K562 (cell line): ENCODE results near the gene CYP2A6. TPM values are rescaled to one million over a fixed set of nuclear protein-coding genes. Genes with fewer than 3 reads are reported as not detected.
A peak's percentile ranks its signal among the peaks of the same experiment; 100 is the strongest.

Experiments
- EWSR1 ChIP-seq: fragments of 450-650 bp; IDR thresholded peaks from 2 replicates; pipeline ENCODE4 v1.6.1; 2018; ENCODE audit warnings: borderline replicate concordance, mild to moderate bottlenecking, low read depth, moderate library complexity; ENCODE audit not compliant: partially characterized antibody
- GATAD2B ChIP-seq: fragments of 450-650 bp; IDR thresholded peaks from 2 replicates; pipeline ENCODE4 v1.6.1; 2017; ENCODE audit warnings: mild to moderate bottlenecking, borderline replicate concordance
- IRF1 ChIP-seq: sonication (generic); formaldehyde crosslinking; IDR thresholded peaks from 2 replicates; pipeline ENCODE4 v1.8.0; 2022; ENCODE audit warnings: missing genetic modification reagents, mild to moderate bottlenecking, borderline replicate concordance
- JUND ChIP-seq, 2 experiments: IDR thresholded peaks; 2 replicates in 1 of 2; 3 replicates in 1 of 2; pipeline ENCODE4 v1.6.1; 2011; ENCODE audit warnings: borderline replicate concordance in 2 of 2, low read depth in 2 of 2, low read length in 2 of 2, improper control_type of control experiment in 1 of 2, missing biosample characterization in 1 of 2, missing genetic modification characterization in 1 of 2, missing genetic modification reagents in 1 of 2
- KDM4B ChIP-seq, 2 experiments: fragments of 450-650 bp in 1 of 2; sonication (generic) in 1 of 2; IDR thresholded peaks; 2 replicates each; pipeline ENCODE4 v1.6.1; 2016 to 2017; ENCODE audit warnings: borderline replicate concordance in 2 of 2, antibody characterized with exemption in 1 of 2, low read depth in 1 of 2, mild to moderate bottlenecking in 1 of 2
- KDM5B ChIP-seq: fragments of 200-600 bp; sonication (generic); IDR thresholded peaks from 2 replicates; pipeline ENCODE4 v1.6.1; 2012; ENCODE audit warnings: low read depth, mild to moderate bottlenecking, moderate library complexity, low read length, control low read depth, inconsistent platforms; ENCODE audit not compliant: insufficient replicate concordance
- L3MBTL2 ChIP-seq: fragments of 450-650 bp; IDR thresholded peaks from 2 replicates; pipeline ENCODE4 v1.6.1; 2016; ENCODE audit warnings: mild to moderate bottlenecking, moderate library complexity
- NFE2 ChIP-seq: IDR thresholded peaks from 2 replicates; pipeline ENCODE4 v1.6.1; 2014; ENCODE audit warnings: antibody characterized with exemption, low read depth
- POLR2AphosphoS5 ChIP-seq: IDR thresholded peaks from 2 replicates; pipeline ENCODE4 v1.6.1; 2011; ENCODE audit warnings: mild to moderate bottlenecking, low read depth, low read length, moderate library complexity; ENCODE audit not compliant: control insufficient read depth, insufficient read depth
- PTBP1 ChIP-seq: fragments of 200-400 bp; formaldehyde crosslinking; IDR thresholded peaks from 2 replicates; pipeline ENCODE4 v1.6.1; 2017; ENCODE audit warnings: low read depth, low read length
- RFX1 ChIP-seq: fragments of 450-650 bp; IDR thresholded peaks from 2 replicates; pipeline ENCODE4 v1.6.1; 2016; ENCODE audit warnings: mild to moderate bottlenecking, moderate library complexity
- STAT6 ChIP-seq: sonication (generic); formaldehyde crosslinking; IDR thresholded peaks from 2 replicates; pipeline ENCODE4 v1.8.1; 2023; ENCODE audit warnings: mild to moderate bottlenecking, missing genetic modification reagents
- TEAD2 ChIP-seq: fragments of 450-650 bp; IDR thresholded peaks from 2 replicates; pipeline ENCODE4 v1.6.1; 2016; ENCODE audit warnings: missing genetic modification characterization, control low read depth, missing compliant biosample characterization
- ZMIZ1 ChIP-seq, 2 experiments: fragments of 150-350 bp in 1 of 2; IDR thresholded peaks; 2 replicates each; pipeline ENCODE4 v1.6.1; 2012 to 2016; ENCODE audit warnings: low read depth in 2 of 2, low read length in 2 of 2, mild to moderate bottlenecking in 1 of 2, moderate library complexity in 1 of 2
- ZNF589 ChIP-seq: fragments of 200-800 bp; sonication (Bioruptor generic); IDR thresholded peaks from 2 replicates; pipeline ENCODE4 v1.6.1; 2016; ENCODE audit warnings: low read depth, missing genetic modification characterization, missing compliant biosample characterization
- polyA plus RNA-seq, 8 experiments: library from polyadenylated mRNA; depleted of rRNA in 4 of 8; stranded (reverse) in 5 of 8; unstranded in 3 of 8; fragments of >200 nt; fragmentation: Nextera tagmentation in 2 of 8; fragmentation: Illumina TruSeq in 1 of 8; extraction: Ambion mirVana in 2 of 8; extraction: Trizol in 1 of 8; gene quantifications; 2 replicates each; pipeline versions ENCODE4 v1.2.1 to v1.2.3, GENCODE V29; 2011 to 2014; ENCODE audit warnings: inconsistent platforms in 1 of 8, missing spikeins in 1 of 8
- total RNA-seq, 7 experiments: library from RNA; depleted of rRNA in 6 of 7; stranded (reverse); fragments of >200 nt in 6 of 7; fragmentation: Illumina TruSeq in 2 of 7; extraction: Trizol in 2 of 7; gene quantifications; 2 replicates each; pipeline versions ENCODE4 v1.2.1 to v1.2.3, GENCODE V29; 2011 to 2021; ENCODE audit warnings: low replicate concordance in 1 of 7
- TF ChIP-seq, protein P1 (sequence below), 2 experiments: IDR thresholded peaks; 2 replicates each; pipeline ENCODE4 v1.6.1; 2012; ENCODE audit warnings: improper control_type of control experiment in 2 of 2, low read depth in 2 of 2, low read length in 2 of 2, borderline replicate concordance in 1 of 2

CYP2A6 gene
- total and polyA plus RNA-seq, 9 of the 15 experiments (the other 6 are each of a cell fraction or from before 2014, with no cell fraction given): 0.31 TPM; not detected in 8

- TF ChIP-seq, protein P1, sequence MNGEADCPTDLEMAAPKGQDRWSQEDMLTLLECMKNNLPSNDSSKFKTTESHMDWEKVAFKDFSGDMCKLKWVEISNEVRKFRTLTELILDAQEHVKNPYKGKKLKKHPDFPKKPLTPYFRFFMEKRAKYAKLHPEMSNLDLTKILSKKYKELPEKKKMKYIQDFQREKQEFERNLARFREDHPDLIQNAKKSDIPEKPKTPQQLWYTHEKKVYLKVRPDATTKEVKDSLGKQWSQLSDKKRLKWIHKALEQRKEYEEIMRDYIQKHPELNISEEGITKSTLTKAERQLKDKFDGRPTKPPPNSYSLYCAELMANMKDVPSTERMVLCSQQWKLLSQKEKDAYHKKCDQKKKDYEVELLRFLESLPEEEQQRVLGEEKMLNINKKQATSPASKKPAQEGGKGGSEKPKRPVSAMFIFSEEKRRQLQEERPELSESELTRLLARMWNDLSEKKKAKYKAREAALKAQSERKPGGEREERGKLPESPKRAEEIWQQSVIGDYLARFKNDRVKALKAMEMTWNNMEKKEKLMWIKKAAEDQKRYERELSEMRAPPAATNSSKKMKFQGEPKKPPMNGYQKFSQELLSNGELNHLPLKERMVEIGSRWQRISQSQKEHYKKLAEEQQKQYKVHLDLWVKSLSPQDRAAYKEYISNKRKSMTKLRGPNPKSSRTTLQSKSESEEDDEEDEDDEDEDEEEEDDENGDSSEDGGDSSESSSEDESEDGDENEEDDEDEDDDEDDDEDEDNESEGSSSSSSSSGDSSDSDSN (IDR thresholded peaks at IDR 0.05; ENCODE audit: borderline replicate concordance in 1 of 2, low read depth in 2 of 2, low read length in 2 of 2): peak in 1 of 2 experiments; percentile 73; a peak in 1 of 4 replicates
- no peak for TF ChIP-seq JUND (IDR thresholded peaks at IDR 0.05; ENCODE audit: borderline replicate concordance, low read depth, low read length)
- peak; percentile 33; the same call in 1 of the 3 replicates for TF ChIP-seq JUND (tag; IDR thresholded peaks at IDR 0.05; ENCODE audit: borderline replicate concordance, low read depth, low read length)
- TF ChIP-seq NFE2: no peak
- TF ChIP-seq PTBP1: 0 out of 2 replicates have a peak, but pooled peaks have one; percentile 53
- TF ChIP-seq TEAD2: no peak
- 0 out of 4 replicates have a peak, but pooled peaks of 1 of the 2 experiments have one; percentile 15 for TF ChIP-seq KDM4B (IDR thresholded peaks at IDR 0.05; ENCODE audit: borderline replicate concordance in 2 of 2, low read depth in 1 of 2)
- TF ChIP-seq GATAD2B: no peak
- no peak for TF ChIP-seq STAT6 (CRISPR knock-in tag)
- no peak for TF ChIP-seq POLR2AphosphoS5
- no peak for TF ChIP-seq EWSR1
- TF ChIP-seq ZNF589 (CRISPR knock-in tag): no peak; the same call in 1 of the 2 replicates
- peak; percentile 88 for TF ChIP-seq L3MBTL2
- no peak for TF ChIP-seq IRF1 (CRISPR knock-in tag)
- TF ChIP-seq KDM5B: peak; percentile 87
- no peak for TF ChIP-seq ZMIZ1 (IDR thresholded peaks at IDR 0.05; ENCODE audit: low read depth in 2 of 2, low read length in 2 of 2)
- no peak for TF ChIP-seq RFX1
Measured at GRCh38 chr19:40797963-40798682, 52.1 kb downstream of the CYP2A6 start (continued).
